Lower lobe of right lung (tissue), 2 donors: ENCODE results near the gene NIN. TPM values are rescaled to one million over a fixed set of nuclear protein-coding genes. Genes with fewer than 3 reads are reported as not detected.
A peak's percentile ranks its signal among the peaks of the same experiment; 100 is the strongest.

Source experiments
- ATAC-seq, 2 donors: fragments of 200-7000 bp; cut with Tn5 transposase; one replicate each; pipeline ENCODE4 v1.9.1; 2020 to 2022; ENCODE audit warnings: mild to moderate bottlenecking in 2 of 2, moderate library complexity in 2 of 2
- DNase-seq: peaks from one replicate; pipeline ENCODE4 v3.0.0-alpha.2; 2020
- H3K27ac ChIP-seq: fragments of 200-600 bp; one replicate; pipeline ENCODE4 v1.8.0; 2022
- H3K27me3 ChIP-seq: fragments of 200-600 bp; one replicate; pipeline ENCODE4 v1.8.0; 2022; ENCODE audit warnings: low read depth
- H3K36me3 ChIP-seq: fragments of 200-600 bp; one replicate; pipeline ENCODE4 v1.8.0; 2022; ENCODE audit warnings: mild to moderate bottlenecking
- H3K4me1 ChIP-seq: fragments of 200-600 bp; one replicate; pipeline ENCODE4 v1.8.0; 2022
- H3K4me3 ChIP-seq: fragments of 200-600 bp; one replicate; pipeline ENCODE4 v1.8.0; 2022; ENCODE audit warnings: mild to moderate bottlenecking
- H3K9me3 ChIP-seq: fragments of 200-600 bp; one replicate; pipeline ENCODE4 v1.8.0; 2022
- intact Hi-C: fragments of 100-400 bp; cut with DNase I; formaldehyde crosslinking; loops from one replicate; pipeline ENCODE4 v1.11.0; 2022
- total RNA-seq: library from RNA; stranded (reverse); fragmentation: NEBNext Ultra II Directional; extraction: Animal tissue kit (Norgen Biotek cat#: 25700); gene quantifications from one replicate; pipeline ENCODE4 v1.2.1, GENCODE V29; 2021
- TF ChIP-seq, protein P1 (sequence below): fragments of 200-600 bp; IDR thresholded peaks from one replicate; pipeline ENCODE4 v1.8.0; 2022; ENCODE audit warnings: antibody characterized with exemption, mild to moderate bottlenecking
- donor health status: DM: no; HTN: yes; CAD: no; lungs with severe emphysema.

NIN gene
- total RNA-seq, 1 donor from 2014 or later = 45.9 TPM

DNA sequence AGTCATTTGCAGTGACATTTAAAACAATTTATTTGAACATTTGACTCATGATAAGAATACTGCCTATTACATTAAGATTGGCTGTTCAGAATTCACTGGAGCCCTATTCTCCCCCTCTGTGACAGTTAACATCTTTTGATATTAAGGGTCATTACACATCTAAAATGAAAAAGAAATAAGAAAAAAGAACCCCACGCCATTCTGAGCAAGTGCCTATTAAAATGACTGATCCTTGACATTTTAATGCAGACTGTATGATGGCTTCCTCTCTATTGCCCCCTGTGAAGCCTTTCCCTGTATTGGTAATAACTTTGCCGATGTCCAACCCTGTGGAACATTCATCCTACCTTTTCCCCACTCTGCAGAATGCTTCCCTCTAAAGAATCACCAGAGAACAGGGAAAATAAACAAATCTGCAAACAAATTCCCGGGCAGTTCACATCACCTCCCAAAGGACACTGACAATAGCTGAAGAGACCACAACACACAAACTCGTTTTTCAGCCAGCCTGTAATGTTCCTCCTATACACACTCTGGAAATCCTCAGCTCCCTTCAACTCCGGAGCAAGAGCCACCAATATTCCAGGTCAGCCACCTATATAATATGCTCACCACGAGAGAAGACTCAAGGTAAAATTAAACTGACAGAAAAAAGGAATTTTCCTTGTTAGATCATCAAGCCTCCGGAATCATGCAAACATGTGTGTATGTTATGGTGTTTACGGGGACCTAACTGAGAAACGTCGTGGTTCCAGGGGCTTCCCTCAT lies 2.1 kb downstream of the NIN start:
- DNase-seq (no peak), ATAC-seq (no peak)
- H3K27ac ChIP-seq = no peak overlapping the region
- H3K36me3 ChIP-seq = no peaks in the 10 kb centered on the region
- peak overlapping the region; percentile 75 for H3K4me3 ChIP-seq
- no peaks in the 10 kb centered on the region for H3K9me3 ChIP-seq
- TF ChIP-seq, protein P1, sequence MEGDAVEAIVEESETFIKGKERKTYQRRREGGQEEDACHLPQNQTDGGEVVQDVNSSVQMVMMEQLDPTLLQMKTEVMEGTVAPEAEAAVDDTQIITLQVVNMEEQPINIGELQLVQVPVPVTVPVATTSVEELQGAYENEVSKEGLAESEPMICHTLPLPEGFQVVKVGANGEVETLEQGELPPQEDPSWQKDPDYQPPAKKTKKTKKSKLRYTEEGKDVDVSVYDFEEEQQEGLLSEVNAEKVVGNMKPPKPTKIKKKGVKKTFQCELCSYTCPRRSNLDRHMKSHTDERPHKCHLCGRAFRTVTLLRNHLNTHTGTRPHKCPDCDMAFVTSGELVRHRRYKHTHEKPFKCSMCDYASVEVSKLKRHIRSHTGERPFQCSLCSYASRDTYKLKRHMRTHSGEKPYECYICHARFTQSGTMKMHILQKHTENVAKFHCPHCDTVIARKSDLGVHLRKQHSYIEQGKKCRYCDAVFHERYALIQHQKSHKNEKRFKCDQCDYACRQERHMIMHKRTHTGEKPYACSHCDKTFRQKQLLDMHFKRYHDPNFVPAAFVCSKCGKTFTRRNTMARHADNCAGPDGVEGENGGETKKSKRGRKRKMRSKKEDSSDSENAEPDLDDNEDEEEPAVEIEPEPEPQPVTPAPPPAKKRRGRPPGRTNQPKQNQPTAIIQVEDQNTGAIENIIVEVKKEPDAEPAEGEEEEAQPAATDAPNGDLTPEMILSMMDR = no peak
- peaks cover 28% of the 10 kb centered on the region for H3K4me1 ChIP-seq
- intact Hi-C loops = no loop called here
- H3K27me3 ChIP-seq = no peaks in the 10 kb centered on the region

DNA sequence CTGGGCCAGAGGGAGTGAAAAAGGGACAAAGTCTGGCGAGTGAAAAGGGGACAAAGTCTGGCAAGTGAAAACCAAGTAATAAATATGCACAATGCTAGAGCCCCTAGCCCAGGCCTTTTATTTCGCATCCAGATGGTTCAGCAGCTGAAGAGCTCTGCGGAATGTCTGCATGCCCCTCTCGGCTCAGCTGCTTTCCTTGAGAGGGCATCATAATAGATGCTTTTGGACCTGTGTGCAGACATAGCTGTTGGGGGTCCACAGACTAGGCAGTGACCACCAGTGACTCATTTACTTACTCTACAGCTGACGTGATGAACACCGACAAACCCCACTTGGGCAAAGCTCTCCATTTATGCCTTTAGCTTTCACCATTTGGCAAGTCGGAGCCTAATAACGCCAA lies 4.3 kb downstream of the NIN start:
- Histone ChIP-seq H3K9me3 (no peaks in the 10 kb centered on the region), H3K36me3 (no peaks in the 10 kb centered on the region), H3K4me1 (peaks cover 45% of the 10 kb centered on the region), H3K27me3 (no peaks in the 10 kb centered on the region), H3K4me3 (no peak overlapping the region), H3K27ac (no peak overlapping the region)
- ATAC-seq (no peak), DNase-seq (no peak)
- TF ChIP-seq, protein P1 = no peak
- intact Hi-C loops = no loop called here

DNA sequence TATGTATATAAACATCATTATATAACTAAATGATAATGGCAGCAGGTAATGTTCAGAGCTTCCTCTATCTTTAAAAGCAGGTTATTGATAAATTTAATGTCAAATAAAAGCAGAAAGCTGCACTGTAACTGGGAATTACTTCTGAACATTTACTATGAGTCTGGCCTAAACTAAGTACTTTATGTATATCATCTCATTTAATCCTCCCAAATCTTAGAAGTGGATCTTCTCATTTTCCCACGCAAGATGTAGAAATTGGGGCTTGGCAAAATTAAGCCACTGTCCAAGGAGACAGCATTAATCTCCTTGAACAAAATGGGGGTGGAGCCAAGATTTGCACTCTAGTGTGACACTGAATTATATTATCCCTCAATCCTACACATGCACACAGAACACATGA lies 5.7 kb downstream of the NIN start:
- H3K27me3 ChIP-seq = no peaks in the 10 kb centered on the region
- H3K9me3 ChIP-seq = no peaks in the 10 kb centered on the region
- peaks cover 57% of the 10 kb centered on the region for H3K4me1 ChIP-seq
- DNase-seq (no peak), ATAC-seq (no peak)
- no peak overlapping the region for H3K27ac ChIP-seq
- TF ChIP-seq, protein P1 = no peak
- intact Hi-C loops = no loop called here
- no peak overlapping the region for H3K4me3 ChIP-seq
- H3K36me3 ChIP-seq = no peaks in the 10 kb centered on the region

DNA sequence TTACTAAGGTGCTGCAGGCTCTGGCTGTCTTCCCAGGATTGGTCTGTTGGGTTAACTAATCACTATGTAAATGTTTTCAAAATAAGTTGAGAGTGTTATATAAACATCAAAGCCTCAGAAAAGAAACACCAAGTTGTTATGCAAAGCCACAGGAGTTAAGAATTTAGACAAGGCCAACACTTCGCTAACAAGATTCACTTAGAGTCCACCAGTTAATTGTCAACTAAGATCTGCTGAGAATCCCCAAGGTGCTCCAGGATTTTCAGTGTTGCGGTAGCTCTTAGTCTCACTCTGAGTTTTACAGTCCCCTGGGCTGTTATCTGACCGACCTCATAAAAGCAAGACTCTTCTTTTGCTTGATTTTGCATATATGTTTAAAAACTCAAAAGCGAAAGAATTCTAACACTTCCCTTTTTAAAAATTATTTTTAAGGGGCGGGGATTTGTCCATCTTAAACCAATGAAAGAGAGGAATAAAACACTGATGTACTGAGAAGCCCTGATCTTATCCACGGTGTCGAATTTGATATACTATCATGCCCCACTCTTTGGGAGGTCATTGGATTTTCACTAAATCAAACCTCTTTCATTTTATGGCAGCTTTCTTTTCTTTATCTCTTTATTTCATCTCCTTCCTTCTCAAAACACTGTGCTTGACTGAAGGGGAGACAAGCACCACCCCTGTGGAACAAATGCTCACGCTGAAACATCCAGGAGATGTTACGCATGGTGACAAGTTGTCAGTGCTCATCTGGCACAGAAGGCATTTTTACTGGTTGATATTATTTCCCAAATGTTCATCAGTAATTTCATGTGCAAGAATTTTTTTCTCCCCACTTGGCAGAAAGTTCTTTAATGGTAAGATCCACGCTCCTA lies 7.0 kb downstream of the NIN start:
- intact Hi-C loops = no loop called here
- Histone ChIP-seq H3K4me3 (no peak overlapping the region), H3K36me3 (no peaks in the 10 kb centered on the region), H3K9me3 (no peaks in the 10 kb centered on the region), H3K27me3 (no peaks in the 10 kb centered on the region), H3K4me1 (peaks cover 47% of the 10 kb centered on the region), H3K27ac (peak overlapping the region; percentile 40)
- TF ChIP-seq, protein P1 = no peak
- ATAC-seq = peak in 1 of 2 donors; percentile 21
- no peak for DNase-seq

DNA sequence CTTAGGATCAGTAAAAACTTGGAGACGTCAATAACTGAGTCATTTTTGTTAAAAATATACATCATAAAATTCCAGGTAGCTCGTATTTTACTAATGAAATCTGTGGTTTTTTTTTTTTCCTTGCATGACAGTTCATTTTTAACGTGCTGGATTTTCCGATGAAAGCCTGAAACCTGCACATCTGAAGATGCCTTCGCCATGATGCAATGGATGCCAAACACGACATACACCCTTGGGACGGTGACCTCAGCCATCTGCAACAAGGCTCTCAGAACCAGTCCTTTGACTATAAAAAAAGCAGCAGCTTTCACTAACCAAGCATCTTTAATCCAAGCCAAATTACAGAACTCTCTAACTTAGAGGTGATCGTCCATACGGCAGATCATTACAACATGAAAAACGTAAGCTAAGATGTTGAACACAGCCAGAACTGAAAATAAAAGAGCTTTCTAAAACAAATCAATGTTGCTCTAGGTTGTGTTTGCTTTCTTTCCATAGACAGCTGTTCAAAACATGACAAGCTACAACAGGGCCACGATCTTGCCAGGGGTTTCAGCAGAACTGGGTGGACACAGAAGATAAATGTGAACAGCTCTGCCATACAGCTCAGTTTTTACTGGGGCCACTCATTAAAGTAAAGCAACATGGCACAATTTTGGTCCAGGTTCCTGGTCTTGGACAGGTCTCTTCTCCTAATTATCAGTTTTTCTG lies 7.8 kb downstream of the NIN start:
- TF ChIP-seq, protein P1 = no peak
- peaks cover 39% of the 10 kb centered on the region for H3K4me1 ChIP-seq
- peak overlapping the region; percentile 40 for H3K27ac ChIP-seq
- DNase-seq (no peak), ATAC-seq (peak in 1 of 2 donors; percentile 14)
- no peaks in the 10 kb centered on the region for H3K27me3 ChIP-seq
- no peaks in the 10 kb centered on the region for H3K36me3 ChIP-seq
- H3K9me3 ChIP-seq = no peaks in the 10 kb centered on the region
- intact Hi-C loops = no loop called here
- H3K4me3 ChIP-seq = no peak overlapping the region
